HG02884 (cell line): ENCODE measurements around the gene IFIT2.
"Not testable (repeated sequence)": the region's sequence is repeated elsewhere in the genome, so short reads cannot be mapped to it uniquely, and the experiment has no call there.

Experiments used
- ATAC-seq: cut with Tn5 transposase; IDR thresholded peaks from one replicate; pipeline ENCODE4 v1.9.1; 2021; ENCODE audit warnings: mild to moderate bottlenecking, moderate library complexity; ENCODE audit not compliant: unreplicated experiment

The IFIT2 gene

GRCh38 chr10:89306434-89307268 is 4.8 kb downstream of the IFIT2 start:
- ATAC-seq: no peak

DNA sequence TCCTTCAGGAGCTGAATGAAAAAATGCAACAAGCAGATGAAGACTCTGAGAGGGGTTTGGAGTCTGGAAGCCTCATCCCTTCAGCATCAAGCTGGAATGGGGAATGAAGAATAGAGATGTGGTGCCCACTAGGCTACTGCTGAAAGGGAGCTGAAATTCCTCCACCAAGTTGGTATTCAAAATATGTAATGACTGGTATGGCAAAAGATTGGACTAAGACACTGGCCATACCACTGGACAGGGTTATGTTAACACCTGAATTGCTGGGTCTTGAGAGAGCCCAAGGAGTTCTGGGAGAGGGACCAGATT is 5.4 kb downstream of the IFIT2 start:
- ATAC-seq: no peak

DNA sequence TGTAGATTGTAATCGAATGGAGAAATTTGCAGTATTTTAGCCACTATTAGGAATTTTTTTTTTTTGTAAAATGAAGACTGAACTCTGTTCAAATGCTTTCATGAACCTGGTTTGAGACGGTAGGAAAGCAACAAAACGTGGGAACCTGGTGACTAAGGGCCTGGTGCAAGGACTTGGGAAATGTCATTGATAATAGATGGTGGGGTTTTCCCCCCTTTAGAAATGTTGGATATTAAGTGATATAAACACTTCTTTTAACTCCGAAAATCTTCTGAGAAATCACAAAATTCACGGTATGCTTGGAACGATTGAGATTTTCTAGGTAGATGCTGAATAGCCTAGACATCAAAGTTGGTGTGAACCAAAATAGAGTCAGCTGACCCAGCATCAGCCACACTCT is 6.4 kb downstream of the IFIT2 start:
- no peak for ATAC-seq

DNA sequence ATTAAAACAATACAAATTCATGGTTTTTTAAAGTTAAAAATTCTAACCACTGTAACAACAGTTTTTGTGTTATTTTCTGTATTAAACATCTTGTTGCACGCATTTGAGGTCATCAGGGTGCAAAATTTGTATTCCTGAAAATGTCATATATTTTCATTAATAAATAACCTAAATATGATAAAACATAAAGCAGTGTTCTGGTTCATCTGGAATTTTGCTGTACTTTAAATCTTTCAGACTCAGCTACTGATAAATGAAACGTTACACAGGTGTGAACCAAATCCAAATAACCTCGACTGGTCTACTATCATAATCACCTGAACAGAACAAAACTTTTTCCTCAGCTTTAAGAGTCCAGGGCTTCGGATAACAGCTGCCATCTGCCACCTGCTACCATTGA is 6.9 kb downstream of the IFIT2 start:
- no peak for ATAC-seq

- no peak for ATAC-seq
These were observed 7.6 kb downstream of the IFIT2 start for GRCh38 chr10:89309156-89310055.

DNA sequence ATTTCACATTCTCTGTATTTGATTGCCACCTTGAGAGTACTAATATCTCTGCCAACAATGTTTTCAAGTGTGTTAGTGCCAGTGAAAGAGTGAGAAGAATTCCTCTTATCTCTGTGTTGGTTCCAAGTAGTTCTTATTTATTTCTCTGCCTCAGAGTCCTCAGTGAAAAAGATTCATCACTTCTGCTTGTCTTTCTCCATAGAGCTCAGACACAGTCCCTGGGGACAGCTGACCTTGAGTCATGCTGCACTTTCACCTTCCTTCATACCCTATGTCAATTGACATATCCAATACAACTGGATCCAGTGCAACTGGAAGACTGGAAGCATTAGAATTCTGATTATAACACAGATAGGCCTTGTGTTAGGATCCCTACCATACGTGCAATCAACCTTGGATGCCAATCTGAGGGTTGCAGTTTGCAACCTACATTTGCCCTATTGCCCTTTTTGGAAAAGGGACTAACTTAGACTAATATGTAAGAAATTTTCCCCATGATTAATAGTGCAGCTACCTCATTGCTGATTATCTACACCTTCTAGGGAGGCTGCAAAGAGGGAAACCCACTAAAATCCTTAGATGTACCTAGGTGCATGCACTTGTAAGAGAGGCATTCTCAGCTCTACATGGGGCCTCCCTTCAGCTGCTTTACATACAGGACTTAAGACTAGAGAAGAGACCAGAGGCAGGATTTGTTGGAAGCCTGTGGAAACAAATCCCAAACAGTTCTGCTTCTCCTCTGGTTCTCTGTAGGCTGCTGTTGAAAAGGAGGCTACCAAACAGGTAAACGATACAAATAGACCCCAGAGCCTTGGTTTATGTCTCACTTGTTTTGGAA is 8.4 kb downstream of the IFIT2 start:
- no peak for ATAC-seq

DNA sequence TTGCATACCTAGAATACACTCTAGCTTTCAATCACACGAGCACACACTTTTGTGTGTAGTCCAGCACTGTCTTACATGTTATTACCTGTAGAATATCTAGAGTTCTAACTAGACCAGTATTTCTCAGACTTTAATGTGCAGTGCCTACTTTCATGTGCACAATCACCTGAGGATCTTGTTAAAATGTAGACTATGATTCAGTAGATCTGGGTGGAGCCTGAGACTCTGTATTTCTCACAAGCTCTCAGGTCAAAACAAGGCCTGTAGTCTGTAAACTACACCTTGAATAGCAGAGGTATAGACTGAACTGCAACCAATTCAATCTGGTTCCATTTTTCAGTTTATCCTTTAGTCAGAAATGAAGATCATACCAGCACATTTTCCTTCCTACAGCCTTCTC is 11.1 kb downstream of the IFIT2 start:
- ATAC-seq: no peak

GRCh38 chr10:89314676-89315075 is 12.8 kb downstream of the IFIT2 start:
- ATAC-seq: no peak

GRCh38 chr10:89318047-89318446 is 16.2 kb downstream of the IFIT2 start:
- not testable (repeated sequence) for ATAC-seq

- not testable (repeated sequence) for ATAC-seq
These were observed 23.2 kb downstream of the IFIT2 start for GRCh38 chr10:89325081-89325480.

- not testable (repeated sequence) for ATAC-seq
These were observed 24.0 kb downstream of the IFIT2 start for GRCh38 chr10:89325856-89326255.

DNA sequence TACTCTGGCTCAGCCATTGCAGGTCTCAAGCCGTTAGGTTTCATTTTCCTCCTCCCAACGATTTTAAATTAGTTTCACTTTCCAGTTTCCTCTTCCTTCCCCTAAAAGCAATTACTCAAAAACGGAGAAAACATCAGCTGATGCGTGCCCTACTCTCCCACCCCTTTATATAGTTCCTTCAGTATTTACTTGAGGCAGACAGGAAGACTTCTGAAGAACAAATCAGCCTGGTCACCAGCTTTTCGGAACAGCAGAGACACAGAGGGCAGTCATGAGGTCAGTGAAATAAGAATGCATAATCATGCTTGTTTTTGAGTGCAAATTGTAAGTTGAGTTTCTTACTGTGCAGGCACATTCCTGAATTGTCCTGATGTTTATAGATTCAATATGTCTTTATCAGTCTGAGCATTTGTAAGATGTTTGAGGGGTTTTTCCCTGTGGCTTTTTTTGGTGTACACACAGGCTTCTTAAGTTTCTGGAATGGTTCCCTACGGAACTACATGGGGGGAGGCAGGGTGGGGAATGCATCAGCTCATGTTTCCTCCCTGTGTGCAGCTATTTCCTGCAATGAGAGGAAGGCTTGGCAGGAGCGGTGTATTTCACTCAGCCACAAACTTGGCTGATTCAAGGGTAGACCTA is 26.1 kb downstream of the IFIT2 start, which contains the start of gene IFIT3:
TSS of gene IFIT3 (plus strand) at position 195 of the 639 bp plus-strand sequence. CDS start at position 272, 77 bp downstream.
- no peak for ATAC-seq

- ATAC-seq: no peak
These were observed 27.3 kb downstream of the IFIT2 start for GRCh38 chr10:89329151-89329550.

- ATAC-seq: not testable (repeated sequence)
These were observed 28.2 kb downstream of the IFIT2 start for GRCh38 chr10:89330014-89330413.

GRCh38 chr10:89330537-89331212 is 28.8 kb downstream of the IFIT2 start:
- no peak for ATAC-seq

DNA sequence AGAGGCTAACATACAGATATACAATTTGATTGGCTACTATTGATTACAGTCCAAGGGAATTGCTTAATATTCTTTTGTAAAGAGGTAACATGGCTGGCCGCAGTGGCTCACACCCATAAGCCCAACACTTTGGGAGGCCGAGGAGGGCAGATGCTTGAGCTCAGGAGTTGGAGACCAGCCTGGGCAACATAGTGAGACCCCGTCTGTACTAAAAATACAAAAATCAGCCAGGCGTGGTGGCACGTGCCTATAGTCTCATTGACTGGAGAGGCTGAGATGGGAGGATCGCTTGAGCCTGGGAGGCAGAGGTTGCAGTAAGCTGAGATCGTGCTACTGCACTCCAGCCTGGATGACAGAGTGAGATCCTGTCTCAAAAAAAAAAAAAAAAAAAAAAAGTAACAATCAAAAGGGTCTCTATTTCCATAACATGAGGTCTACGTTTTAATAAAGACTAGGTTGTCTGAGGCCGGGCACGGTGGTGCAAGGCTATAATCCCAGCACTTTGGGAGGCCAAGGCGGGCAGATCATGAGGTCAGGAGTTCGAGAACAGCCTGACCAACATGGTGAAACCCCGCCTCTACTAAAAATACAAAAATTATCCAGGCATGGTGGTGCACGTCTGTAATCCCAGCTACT is 29.8 kb downstream of the IFIT2 start:
- ATAC-seq: not testable (repeated sequence)

DNA sequence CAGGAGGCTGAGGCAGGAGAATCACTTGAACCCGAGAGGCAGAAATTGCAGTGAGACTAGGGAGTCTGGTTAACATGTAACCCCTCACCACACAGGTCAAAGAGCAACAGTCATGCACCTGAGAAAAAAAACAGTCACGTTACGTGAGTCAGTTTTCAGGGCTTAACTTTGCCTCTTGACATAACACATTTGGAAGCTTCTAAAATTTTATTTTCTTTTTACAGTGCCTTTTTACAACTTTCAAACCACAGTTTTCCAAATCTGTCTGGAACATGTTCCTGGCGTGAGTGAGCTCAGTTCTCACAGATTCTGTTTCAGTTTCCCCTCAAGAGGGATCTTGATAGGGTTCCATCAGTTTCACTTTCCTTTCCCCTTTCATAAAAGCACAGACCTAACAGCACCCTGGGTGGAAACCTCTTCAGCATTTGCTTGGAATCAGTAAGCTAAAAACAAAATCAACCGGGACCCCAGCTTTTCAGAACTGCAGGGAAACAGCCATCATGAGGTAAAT is 30.3 kb downstream of the IFIT2 start:
- peak; percentile 47 for ATAC-seq

DNA sequence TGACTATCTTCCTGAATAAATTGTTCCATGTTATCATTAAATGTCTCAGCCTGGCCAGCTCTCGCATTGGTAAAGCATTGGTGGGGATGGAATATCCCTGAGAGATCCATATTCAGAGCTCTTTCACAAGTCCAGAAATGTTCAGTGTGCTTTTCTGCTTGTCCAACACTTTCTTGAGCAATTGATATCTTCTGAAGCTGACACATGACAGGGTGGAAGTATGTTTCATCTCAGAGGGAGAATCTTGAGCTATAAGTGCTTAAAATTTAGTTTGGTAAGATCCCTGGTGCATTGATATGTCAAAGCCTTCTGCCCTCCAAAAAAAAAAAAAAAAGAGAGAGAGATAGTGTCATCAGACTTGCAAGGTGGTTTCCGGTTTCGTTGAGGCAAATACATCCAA is 33.4 kb downstream of the IFIT2 start:
- ATAC-seq: no peak

- no peak for ATAC-seq
These were observed 34.4 kb downstream of the IFIT2 start for GRCh38 chr10:89336241-89336640.
